ENCODE results near the gene OXCT2. TPM values are rescaled to one million over a fixed set of nuclear protein-coding genes. Genes with fewer than 3 reads are reported as not detected.

OXCT2 gene
- total RNA-seq, 3 donors from 2014 or later = 1.9 to 3.3 (median 2.2) TPM

DNA sequence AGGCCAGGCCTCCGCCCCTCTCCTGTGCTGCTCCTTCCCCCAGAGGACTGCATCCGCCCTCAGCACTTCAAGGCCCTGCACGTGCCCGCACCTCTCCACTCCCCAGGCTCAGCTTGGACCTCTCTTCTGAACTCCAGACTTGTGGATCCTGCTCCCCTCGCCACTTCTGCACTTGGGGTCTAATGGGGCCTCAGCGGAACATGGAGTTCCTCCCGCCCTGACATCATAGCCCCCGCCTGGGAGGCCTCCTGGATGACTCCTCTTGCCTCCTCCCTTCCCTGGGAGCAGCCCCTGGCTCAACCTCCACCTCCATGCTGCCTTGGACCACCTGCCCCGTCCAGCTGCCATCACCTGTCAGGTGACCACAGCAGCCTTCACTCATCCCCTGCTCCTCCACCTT, 10.1 kb downstream of the OXCT2 start:
- Histone ChIP-seq H3K4me1 (ENCODE audit: low read depth) (no peaks in the 10 kb centered on the region), H3K36me3 (ENCODE audit: low read depth) (no peaks in the 10 kb centered on the region), H3K9me3 (no peaks in the 10 kb centered on the region), H3K4me3 (no peak overlapping the region)
- DNase-seq (no peak), ATAC-seq (no peak)
- TF ChIP-seq, protein P1, sequence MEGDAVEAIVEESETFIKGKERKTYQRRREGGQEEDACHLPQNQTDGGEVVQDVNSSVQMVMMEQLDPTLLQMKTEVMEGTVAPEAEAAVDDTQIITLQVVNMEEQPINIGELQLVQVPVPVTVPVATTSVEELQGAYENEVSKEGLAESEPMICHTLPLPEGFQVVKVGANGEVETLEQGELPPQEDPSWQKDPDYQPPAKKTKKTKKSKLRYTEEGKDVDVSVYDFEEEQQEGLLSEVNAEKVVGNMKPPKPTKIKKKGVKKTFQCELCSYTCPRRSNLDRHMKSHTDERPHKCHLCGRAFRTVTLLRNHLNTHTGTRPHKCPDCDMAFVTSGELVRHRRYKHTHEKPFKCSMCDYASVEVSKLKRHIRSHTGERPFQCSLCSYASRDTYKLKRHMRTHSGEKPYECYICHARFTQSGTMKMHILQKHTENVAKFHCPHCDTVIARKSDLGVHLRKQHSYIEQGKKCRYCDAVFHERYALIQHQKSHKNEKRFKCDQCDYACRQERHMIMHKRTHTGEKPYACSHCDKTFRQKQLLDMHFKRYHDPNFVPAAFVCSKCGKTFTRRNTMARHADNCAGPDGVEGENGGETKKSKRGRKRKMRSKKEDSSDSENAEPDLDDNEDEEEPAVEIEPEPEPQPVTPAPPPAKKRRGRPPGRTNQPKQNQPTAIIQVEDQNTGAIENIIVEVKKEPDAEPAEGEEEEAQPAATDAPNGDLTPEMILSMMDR (IDR thresholded peaks at IDR 0.05) = no peak
- intact Hi-C loops (cut with DNase I, micrococcal nuclease) = no loop called here

DNA sequence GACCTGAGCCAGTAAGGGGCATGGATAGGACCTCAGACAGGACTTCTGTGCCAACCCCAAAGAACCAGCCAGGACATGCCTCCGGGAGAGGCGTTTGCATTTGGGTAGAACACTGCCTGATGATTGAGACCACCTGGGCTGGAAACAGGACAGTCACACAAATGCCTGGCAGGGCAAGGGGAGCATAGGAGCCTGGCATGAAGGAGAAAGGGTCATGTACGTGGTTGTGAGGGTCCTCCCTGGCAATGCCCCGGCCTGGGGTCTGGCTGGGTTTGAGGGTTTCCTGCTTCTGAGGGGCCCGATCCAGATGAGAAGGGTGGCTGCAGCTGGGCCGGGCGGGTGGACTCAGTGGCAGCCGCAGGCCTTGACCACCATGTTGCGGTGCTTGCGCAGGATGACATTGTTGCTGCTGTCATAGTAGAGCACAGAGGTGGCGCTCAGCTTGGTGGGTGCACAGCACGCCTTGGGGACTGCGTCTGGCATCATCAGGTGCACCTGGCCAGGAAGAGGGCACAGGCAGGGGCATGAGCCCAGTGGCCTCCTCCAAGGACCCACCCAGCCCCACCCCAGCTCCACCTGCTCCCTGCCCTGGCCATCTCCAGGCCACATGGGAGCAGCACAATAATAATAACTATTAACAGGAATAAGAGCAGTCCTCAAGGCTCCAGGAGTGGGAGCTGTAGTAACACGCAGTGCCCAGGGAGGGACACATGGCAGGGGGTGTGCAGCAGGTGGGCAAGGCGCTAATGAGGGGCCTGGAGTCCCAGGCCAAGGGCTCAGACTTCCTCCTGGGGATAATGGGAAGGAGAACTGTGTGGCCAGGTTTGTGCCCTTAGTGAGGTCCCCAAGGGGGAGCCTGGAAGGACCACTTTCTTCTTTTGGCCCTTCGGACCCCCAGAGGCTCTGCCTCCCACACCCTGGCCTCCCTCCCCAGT, 10.8 kb downstream of the OXCT2 start:
- TF ChIP-seq, protein P1 (IDR thresholded peaks at IDR 0.05) = no peak
- H3K4me3 ChIP-seq = no peak overlapping the region
- intact Hi-C loops (cut with DNase I, micrococcal nuclease) = no loop called here
- no peak for DNase-seq
- no peaks in the 10 kb centered on the region for H3K9me3 ChIP-seq
- no peaks in the 10 kb centered on the region for H3K36me3 ChIP-seq (ENCODE audit: low read depth)
- no peaks in the 10 kb centered on the region for H3K4me1 ChIP-seq (ENCODE audit: low read depth)
- no peak for ATAC-seq

DNA sequence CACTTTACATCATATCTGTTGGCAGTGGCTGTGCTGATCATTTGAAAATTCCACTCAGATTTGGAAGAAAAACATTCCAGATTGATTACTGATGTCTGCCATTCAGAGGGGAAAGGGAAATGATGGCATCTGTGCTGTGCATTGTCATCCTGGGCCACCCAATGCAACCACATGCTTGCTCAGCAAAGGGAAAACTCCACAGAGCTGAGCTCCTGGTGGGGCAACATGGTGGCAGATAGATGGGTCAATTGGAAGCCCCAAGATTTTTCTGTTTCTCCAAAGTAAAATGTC, 11.8 kb downstream of the OXCT2 start:
- ATAC-seq = no peak
- Histone ChIP-seq H3K36me3 (ENCODE audit: low read depth) (peaks cover 5% of the 10 kb centered on the region), H3K9me3 (no peaks in the 10 kb centered on the region), H3K4me3 (no peak overlapping the region), H3K4me1 (ENCODE audit: low read depth) (no peaks in the 10 kb centered on the region)
- intact Hi-C loops (cut with DNase I, micrococcal nuclease) = no loop called here
- TF ChIP-seq, protein P1 (IDR thresholded peaks at IDR 0.05) = no peak
- DNase-seq = no peak

DNA sequence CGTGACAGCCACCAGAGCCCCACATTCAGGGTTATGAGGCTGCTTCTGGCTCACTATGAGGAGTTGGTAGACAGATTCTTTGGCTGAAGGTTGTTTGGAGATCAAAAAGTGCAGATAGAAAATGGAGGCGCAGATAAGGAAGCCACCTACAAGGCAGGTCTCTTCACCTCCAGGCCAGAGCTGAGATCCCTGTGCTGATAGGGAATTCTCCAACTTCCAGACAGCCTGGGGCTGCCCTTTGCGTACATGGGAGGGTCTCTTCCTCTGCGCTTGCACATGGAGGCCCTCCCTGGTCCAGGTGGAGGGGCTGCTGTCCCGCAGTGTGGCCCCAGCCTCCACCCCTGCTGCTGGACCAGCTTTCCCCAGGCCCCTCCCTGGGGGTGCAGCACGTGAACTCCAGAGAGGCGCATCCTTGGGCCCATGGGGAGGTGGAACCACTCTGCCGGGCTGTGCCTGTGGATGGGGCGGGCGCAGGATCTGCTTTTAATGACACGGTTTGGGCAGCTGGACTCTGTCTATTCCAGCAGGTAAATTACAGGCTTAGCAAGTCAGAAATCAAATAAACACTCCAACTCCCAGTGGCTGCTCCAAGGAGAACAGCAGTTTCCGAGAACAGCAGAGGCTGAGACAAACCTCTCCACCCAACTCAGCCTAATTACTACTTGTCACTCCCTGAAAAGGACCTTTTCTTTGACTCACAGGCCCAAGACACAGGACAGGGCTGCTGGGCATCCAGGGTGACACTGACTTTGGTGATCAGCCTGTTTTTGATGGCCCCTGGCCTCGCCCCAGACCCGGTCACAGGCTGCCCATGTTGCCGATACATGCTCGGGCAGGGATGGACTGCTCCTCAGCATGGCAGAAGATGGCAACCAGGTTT, 12.4 kb downstream of the OXCT2 start:
- Histone ChIP-seq H3K4me1 (ENCODE audit: low read depth) (no peaks in the 10 kb centered on the region), H3K36me3 (ENCODE audit: low read depth) (peaks cover 5% of the 10 kb centered on the region), H3K9me3 (no peaks in the 10 kb centered on the region), H3K4me3 (no peak overlapping the region)
- ATAC-seq (no peak), DNase-seq (no peak)
- TF ChIP-seq, protein P1 (IDR thresholded peaks at IDR 0.05) = no peak
- intact Hi-C loops (cut with DNase I, micrococcal nuclease) = no loop called here

DNA sequence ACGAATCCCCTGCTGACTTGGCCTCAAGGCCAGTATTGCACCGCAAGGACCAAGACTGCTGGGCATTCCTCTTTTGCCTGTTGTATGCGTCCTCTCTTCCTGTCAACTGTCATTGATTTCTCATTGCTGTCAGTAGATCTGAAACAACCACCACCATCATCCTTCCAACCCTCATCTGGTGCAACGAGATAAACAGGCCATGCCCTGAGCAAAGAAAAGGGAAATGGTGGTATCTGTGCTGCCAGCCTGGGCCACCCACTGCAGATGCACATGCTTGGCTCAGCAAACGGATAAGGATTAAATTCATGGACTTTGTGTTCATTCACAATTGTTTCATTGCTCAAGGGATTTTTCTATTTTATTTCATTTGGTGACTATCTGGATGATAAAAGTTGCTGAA, 13.6 kb downstream of the OXCT2 start:
- DNase-seq (no peak), ATAC-seq (no peak)
- Histone ChIP-seq H3K4me3 (no peak overlapping the region), H3K9me3 (no peaks in the 10 kb centered on the region), H3K4me1 (ENCODE audit: low read depth) (no peaks in the 10 kb centered on the region), H3K36me3 (ENCODE audit: low read depth) (peaks cover 14% of the 10 kb centered on the region)
- intact Hi-C loops (cut with DNase I, micrococcal nuclease) = no loop called here
- TF ChIP-seq, protein P1 (IDR thresholded peaks at IDR 0.05) = no peak
